CD4-positive, alpha-beta T cell (primary cell): Measurements from ENCODE around the gene SP3. TPM values are rescaled to one million over a fixed set of nuclear protein-coding genes. Genes with fewer than 3 reads are reported as not detected.
A peak's percentile ranks its signal among the peaks of the same experiment; 100 is the strongest.

ENCODE experiments used
- ATAC-seq: fragments of 200-7000 bp; cut with Tn5 transposase; one replicate; pipeline ENCODE4 v1.10.0; 2022; ENCODE audit warnings: mild to moderate bottlenecking; ENCODE audit not compliant: poor library complexity
- CTCF ChIA-PET: fragments of 350-600 bp; sonication (Branson Sonifier 250); formaldehyde crosslinking; loops from one replicate; lab custom pipeline; 2021; ENCODE audit warnings: antibody characterized with exemption, inconsistent platforms; lab: Charles Lee
- POLR2A ChIA-PET: fragments of 350-600 bp; sonication (Branson Sonifier 250); formaldehyde crosslinking; loops from one replicate; lab custom pipeline; 2021; ENCODE audit warnings: antibody characterized with exemption, inconsistent platforms; lab: Charles Lee
- DNase-seq, 14 experiments: peaks; one replicate each; pipeline ENCODE4 v3.0.0-alpha.2; 2013 to 2020; ENCODE audit warnings: mixed read lengths in 2 of 14
- H3K27ac ChIP-seq, 2 donors: one replicate each; pipeline versions ENCODE4 v1.5.1 to v1.7.0; 2013; ENCODE audit warnings: low read length in 2 of 2, low read depth in 1 of 2, mild to moderate bottlenecking in 1 of 2
- H3K27me3 ChIP-seq, 2 experiments: 1 replicate in 1 of 2; 2 replicates in 1 of 2; pipeline versions ENCODE4 v1.6.1 to v1.7.0; 2013; ENCODE audit warnings: low read length in 2 of 2, control low read depth in 1 of 2, mild to moderate bottlenecking in 1 of 2, moderate library complexity in 1 of 2; ENCODE audit not compliant: insufficient read depth in 2 of 2, control insufficient read depth in 1 of 2
- H3K36me3 ChIP-seq: one replicate; pipeline ENCODE4 v1.6.1; 2013; ENCODE audit warnings: low read length, control low read depth; ENCODE audit not compliant: insufficient read depth
- H3K4me1 ChIP-seq: one replicate; pipeline ENCODE4 v1.6.1; 2013; ENCODE audit warnings: low read length, control low read depth; ENCODE audit not compliant: insufficient read depth
- H3K4me3 ChIP-seq: one replicate; pipeline ENCODE4 v1.5.1; 2013; ENCODE audit warnings: mild to moderate bottlenecking, low read length, moderate library complexity
- H3K9me3 ChIP-seq, 2 experiments: 1 replicate in 1 of 2; 2 replicates in 1 of 2; pipeline versions ENCODE4 v1.6.1 to v1.7.0; 2013; ENCODE audit warnings: low read length in 2 of 2, mild to moderate bottlenecking in 2 of 2, control low read depth in 1 of 2, moderate library complexity in 1 of 2; ENCODE audit not compliant: control insufficient read depth in 1 of 2, insufficient read depth in 1 of 2
- H3K27ac Mint-ChIP-seq: one replicate; pipeline ENCODE4 v1.8.0; 2020; ENCODE audit warnings: mixed read lengths
- H3K27me3 Mint-ChIP-seq: one replicate; pipeline ENCODE4 v1.8.0; 2021; ENCODE audit warnings: mixed read lengths
- H3K36me3 Mint-ChIP-seq: one replicate; pipeline ENCODE4 v1.8.0; 2021; ENCODE audit warnings: low read depth, mixed read lengths
- H3K4me1 Mint-ChIP-seq: one replicate; pipeline ENCODE4 v1.8.0; 2021; ENCODE audit warnings: low read depth, mixed read lengths
- H3K4me3 Mint-ChIP-seq: one replicate; pipeline ENCODE4 v1.8.0; 2020; ENCODE audit warnings: mild to moderate bottlenecking, mixed read lengths
- H3K9me3 Mint-ChIP-seq: one replicate; pipeline ENCODE4 v1.8.0; 2020; ENCODE audit warnings: mixed read lengths
- intact Hi-C, 2 experiments: fragments of 100-400 bp; cut with DNase I in 1 of 2; cut with micrococcal nuclease in 1 of 2; formaldehyde crosslinking; loops; one replicate each; pipeline versions ENCODE4 v1.15.1 to v1.9.0; 2023 to 2025; cut with DNase I, micrococcal nuclease
- total RNA-seq, 174 experiments: library from RNA in 2 of 174; stranded (reverse) in 2 of 174; gene quantifications; one replicate each; pipeline ENCODE4 v1.2.3 and lab custom pipeline; 2021 to 2026
- TF ChIP-seq, protein P1 (sequence below): fragments of 200-600 bp; IDR thresholded peaks from one replicate; pipeline ENCODE4 v1.8.0; 2022; ENCODE audit warnings: antibody characterized with exemption, mild to moderate bottlenecking

SP3 gene
- total RNA-seq, 2 experiments from 2014 or later, result 159 to 166 TPM

DNA sequence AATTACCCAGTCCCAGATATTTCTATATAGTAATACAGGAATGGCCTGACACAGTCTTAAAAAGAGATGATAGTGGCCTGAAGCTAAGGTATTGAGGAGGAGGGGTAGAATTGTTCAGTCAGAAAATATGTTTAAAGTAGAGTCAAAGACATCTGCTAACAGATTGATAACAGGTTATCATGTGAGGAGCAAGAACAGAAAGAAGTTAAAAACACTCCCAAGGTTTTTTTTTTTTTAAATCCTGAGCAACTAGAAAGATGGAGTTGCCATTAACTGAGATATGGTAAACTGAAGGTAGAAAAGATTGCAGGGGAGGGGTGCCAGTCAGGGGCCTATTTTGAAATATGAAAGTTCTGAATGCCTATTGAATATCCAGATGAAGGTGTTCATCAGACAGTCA, 43.1 kb downstream of the SP3 start:
- Histone ChIP-seq H3K9me3 (no peaks in the 10 kb centered on the region), H3K4me3 (no peak overlapping the region), H3K4me1 (peaks cover 19% of the 10 kb centered on the region), H3K36me3 (peaks cover 25% of the 10 kb centered on the region), H3K27ac (no peak overlapping the region), H3K27me3 (no peaks in the 10 kb centered on the region)
- Mint-ChIP-seq H3K9me3 (no peaks in the 10 kb centered on the region), H3K27ac (peak overlapping the region; percentile 61), H3K36me3 (peaks cover 49% of the 10 kb centered on the region), H3K4me3 (no peak overlapping the region), H3K4me1 (peaks cover 84% of the 10 kb centered on the region), H3K27me3 (no peaks in the 10 kb centered on the region)
- intact Hi-C loops, result no loop called here
- ATAC-seq, result no peak
- ChIA-PET POLR2A (no interaction called here), CTCF (no interaction called here)
- TF ChIP-seq, protein P1, sequence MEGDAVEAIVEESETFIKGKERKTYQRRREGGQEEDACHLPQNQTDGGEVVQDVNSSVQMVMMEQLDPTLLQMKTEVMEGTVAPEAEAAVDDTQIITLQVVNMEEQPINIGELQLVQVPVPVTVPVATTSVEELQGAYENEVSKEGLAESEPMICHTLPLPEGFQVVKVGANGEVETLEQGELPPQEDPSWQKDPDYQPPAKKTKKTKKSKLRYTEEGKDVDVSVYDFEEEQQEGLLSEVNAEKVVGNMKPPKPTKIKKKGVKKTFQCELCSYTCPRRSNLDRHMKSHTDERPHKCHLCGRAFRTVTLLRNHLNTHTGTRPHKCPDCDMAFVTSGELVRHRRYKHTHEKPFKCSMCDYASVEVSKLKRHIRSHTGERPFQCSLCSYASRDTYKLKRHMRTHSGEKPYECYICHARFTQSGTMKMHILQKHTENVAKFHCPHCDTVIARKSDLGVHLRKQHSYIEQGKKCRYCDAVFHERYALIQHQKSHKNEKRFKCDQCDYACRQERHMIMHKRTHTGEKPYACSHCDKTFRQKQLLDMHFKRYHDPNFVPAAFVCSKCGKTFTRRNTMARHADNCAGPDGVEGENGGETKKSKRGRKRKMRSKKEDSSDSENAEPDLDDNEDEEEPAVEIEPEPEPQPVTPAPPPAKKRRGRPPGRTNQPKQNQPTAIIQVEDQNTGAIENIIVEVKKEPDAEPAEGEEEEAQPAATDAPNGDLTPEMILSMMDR, result no peak
- no peak for DNase-seq

DNA sequence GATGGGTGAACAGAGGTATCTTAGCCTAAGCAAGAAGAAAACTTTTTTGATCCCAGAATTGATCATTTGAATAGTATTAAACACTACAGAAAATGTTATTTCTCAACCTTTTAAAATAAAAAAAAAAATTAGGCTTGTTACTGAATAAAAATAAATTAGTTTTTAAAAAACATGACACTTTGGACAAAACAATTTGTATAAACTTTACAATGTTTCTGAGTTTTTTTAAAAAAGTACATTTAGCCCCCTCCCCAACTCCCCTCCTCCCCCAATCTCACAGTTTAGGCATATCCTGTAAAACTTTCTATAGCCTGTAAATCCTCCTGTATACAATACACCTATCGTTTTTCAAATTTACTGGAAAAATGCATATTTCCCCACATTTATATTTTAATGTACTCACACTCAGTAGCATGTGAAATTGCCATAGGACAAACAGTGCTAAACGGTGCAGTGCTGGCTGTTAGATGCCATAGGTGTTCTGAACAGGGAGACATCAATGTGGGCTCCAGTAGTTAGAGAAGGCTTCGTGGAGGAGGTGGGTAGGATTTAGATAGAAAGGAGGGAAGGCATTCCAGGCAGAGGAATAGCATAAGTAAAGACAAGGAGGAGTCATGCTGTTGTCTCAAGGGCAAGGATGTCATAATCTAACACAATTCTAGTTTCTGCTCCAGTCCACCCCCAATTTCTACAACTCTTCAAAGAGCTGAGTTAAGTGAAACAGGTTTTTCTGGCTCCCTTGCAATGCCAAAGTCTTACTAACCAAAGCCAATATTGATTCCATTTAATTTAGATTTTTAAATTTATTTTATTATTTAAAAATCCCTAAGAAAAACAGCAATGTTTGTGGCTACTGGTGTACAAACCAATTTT, 50.9 kb downstream of the SP3 start:
- TF ChIP-seq, protein P1, result no peak
- DNase-seq (no peak), ATAC-seq (no peak)
- Mint-ChIP-seq H3K4me3 (no peak overlapping the region), H3K27ac (peak overlapping the region; percentile 27), H3K27me3 (no peaks in the 10 kb centered on the region), H3K4me1 (peaks cover 40% of the 10 kb centered on the region), H3K36me3 (peaks cover 89% of the 10 kb centered on the region), H3K9me3 (no peaks in the 10 kb centered on the region)
- no peaks in the 10 kb centered on the region for H3K27me3 ChIP-seq
- no peaks in the 10 kb centered on the region for H3K4me1 ChIP-seq
- POLR2A ChIA-PET, result no interaction called here
- intact Hi-C loops, result loop anchor here in 1 of 2 experiments (5.0 kb wide), 1 partner anchor 48 kb away; no protein-coding TSS in a partner anchor
- no peaks in the 10 kb centered on the region for H3K9me3 ChIP-seq
- CTCF ChIA-PET, result no interaction called here
- no peak overlapping the region for H3K4me3 ChIP-seq
- H3K36me3 ChIP-seq, result peaks cover 85% of the 10 kb centered on the region
- no peak overlapping the region for H3K27ac ChIP-seq

DNA sequence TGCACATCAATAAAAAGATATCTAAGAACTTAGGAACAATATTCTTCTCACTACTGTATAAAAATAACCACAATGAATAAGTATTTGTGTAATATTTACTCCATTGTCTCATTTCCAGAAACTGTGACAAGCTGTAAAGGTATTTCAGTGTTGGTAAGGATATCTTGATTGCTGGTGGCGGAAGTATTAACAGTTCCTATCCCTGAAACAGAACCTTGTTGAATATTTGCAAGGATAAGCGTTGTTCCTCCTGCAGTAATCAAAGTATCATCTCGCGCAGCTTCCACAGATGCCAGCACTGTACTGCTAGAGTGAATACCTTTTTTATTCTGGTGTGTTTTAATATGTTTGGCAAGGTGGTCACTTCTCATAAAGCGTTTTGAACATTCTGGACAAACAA, 55.3 kb downstream of the SP3 start:
- Histone ChIP-seq H3K4me3 (no peak overlapping the region), H3K9me3 (no peaks in the 10 kb centered on the region), H3K27me3 (no peaks in the 10 kb centered on the region), H3K4me1 (no peaks in the 10 kb centered on the region), H3K36me3 (peaks cover 76% of the 10 kb centered on the region), H3K27ac (no peak overlapping the region)
- Mint-ChIP-seq H3K27ac (no peak overlapping the region), H3K9me3 (no peaks in the 10 kb centered on the region), H3K27me3 (no peaks in the 10 kb centered on the region), H3K36me3 (peaks cover 96% of the 10 kb centered on the region), H3K4me3 (no peak overlapping the region), H3K4me1 (peaks cover 18% of the 10 kb centered on the region)
- CTCF ChIA-PET, result interaction anchor here (0.7 to 1.1 kb wide), 2 partner anchors 10 to 21 kb away, joined by 3 to 4 read pairs; no protein-coding TSS in a partner anchor
- TF ChIP-seq, protein P1, result no peak
- POLR2A ChIA-PET, result no interaction called here
- DNase-seq (no peak), ATAC-seq (no peak)
- intact Hi-C loops, result loop anchor here in 1 of 2 experiments (5.0 kb wide), 1 partner anchor 52 kb away; no protein-coding TSS in a partner anchor
